Measurements from ENCODE around the gene SPSB2. TPM values are rescaled to one million over a fixed set of nuclear protein-coding genes. Genes with fewer than 3 reads are reported as not detected.

Gene SPSB2
- total and polyA plus RNA-seq, 9 of the 15 experiments (the other 6 are each of a cell fraction or from before 2014, with no cell fraction given): 0.10 to 10.6 (median 1.9) TPM

DNA sequence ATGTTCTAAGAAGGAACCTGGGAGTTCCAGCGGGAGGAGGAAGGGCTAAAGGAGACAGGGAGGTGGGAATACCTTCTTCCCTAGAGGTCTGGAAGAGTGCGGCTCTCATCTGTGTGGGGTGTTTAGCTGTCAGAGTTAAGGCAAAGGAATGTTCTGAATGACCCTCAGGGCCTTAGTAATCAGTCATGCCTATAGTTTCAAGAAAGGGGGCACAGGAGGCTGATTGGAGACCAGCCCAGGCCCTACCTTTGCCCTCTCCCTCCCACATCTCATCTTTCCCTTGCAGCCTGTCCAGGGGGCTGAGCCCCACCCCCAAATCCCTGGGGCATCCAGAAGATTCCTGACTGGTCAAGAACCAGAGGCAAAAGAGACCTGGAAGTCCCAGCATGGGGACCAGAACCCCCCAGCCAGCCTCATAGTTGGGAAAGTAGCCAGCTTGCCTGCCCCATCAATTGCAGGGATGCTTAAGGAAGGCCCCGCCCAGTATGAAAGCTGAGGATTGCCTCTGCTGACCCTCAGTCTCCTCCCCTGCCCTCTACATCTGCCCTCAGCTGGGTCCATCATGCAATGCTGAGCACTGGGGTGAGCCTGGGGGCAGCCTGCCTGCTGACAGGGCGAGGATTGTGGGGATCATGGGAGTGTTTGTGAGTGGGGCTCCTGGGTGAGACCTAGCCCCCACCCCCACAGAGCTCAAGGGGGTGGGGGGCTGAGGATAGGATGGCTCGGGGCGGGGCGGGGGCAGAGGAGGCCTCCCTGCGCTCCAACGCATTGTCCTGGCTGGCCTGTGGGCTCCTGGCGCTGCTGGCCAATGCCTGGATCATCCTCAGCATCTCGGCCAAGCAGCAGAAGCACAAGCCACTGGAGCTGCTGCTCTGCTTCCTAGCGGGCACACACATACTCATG is 49.7 kb downstream of the SPSB2 start:
- no peaks in the 10 kb centered on the region for H3K9me1 ChIP-seq (ENCODE audit: control insufficient read depth, insufficient read depth, low read length)
- in situ Hi-C loops (cut with MboI): no loop called here
- H3K9me3 ChIP-seq (replicated peaks; ENCODE audit: control insufficient read depth, insufficient read depth, low read depth, low read length): no peaks in the 10 kb centered on the region
- no peaks in the 10 kb centered on the region for H4K20me1 ChIP-seq (replicated peaks; ENCODE audit: control insufficient read depth, insufficient read depth, low read length)
- no peaks in the 10 kb centered on the region for H3K36me3 ChIP-seq (ENCODE audit: control insufficient read depth, insufficient read depth, low read length)
- FAIRE-seq: no peak
- no peak overlapping the region for H3K27ac ChIP-seq (ENCODE audit: extremely low read depth, low read depth, low read length)
- no peak overlapping the region for H3K4me2 ChIP-seq (ENCODE audit: insufficient read depth, low read length)
- peaks cover 0 to 4% of the 10 kb centered on the region in 2 experiments; a peak in 2 of 5 replicates for H3K27me3 ChIP-seq (ENCODE audit: control insufficient read depth in 2 of 2, insufficient read depth in 2 of 2, low read length in 2 of 2)
- H3K9ac ChIP-seq (ENCODE audit: insufficient read depth in 1 of 2, low read depth in 2 of 2, low read length in 2 of 2): no peak overlapping the region
- ChIA-PET CTCF (ENCODE audit: low intra/inter-chr PET ratio) (interaction anchor here (1.3 kb wide), 1 partner anchor 70 kb away, joined by 3 read pairs; no protein-coding TSS in a partner anchor), POLR2A (interaction anchor here (0.5 to 1.0 kb wide), 2 partner anchors 10 to 42 kb away, joined by 3 read pairs; no protein-coding TSS in a partner anchor)
- WGBS (ENCODE audit: insufficient coverage, low coverage, missing lambda C conversion rate): 24% methylated on average over 4 of the region's 12 CpGs
- peaks cover 5% of the 10 kb centered on the region; the same call in 2 of the 3 replicates for H3K79me2 ChIP-seq (ENCODE audit: control insufficient read depth, insufficient read depth, low read length)
- intact Hi-C loops (cut with micrococcal nuclease): loop anchor here (10.0 kb wide), 2 partner anchors 209 to 269 kb away; partner anchors contain the start of gene IFFO1
- TF ChIP-seq ZSCAN29 (IDR thresholded peaks at IDR 0.05) (no peak), GTF2E2 (tag; IDR thresholded peaks at IDR 0.05) (no peak), ILF3 (IDR thresholded peaks at IDR 0.05; ENCODE audit: borderline replicate concordance) (no peak), ZBTB11 (CRISPR knock-in tag; IDR thresholded peaks at IDR 0.05) (no peak), SRSF1 (IDR thresholded peaks at IDR 0.05; ENCODE audit: low read depth, low read length) (no peak)
- TF ChIP-seq, protein P1, sequence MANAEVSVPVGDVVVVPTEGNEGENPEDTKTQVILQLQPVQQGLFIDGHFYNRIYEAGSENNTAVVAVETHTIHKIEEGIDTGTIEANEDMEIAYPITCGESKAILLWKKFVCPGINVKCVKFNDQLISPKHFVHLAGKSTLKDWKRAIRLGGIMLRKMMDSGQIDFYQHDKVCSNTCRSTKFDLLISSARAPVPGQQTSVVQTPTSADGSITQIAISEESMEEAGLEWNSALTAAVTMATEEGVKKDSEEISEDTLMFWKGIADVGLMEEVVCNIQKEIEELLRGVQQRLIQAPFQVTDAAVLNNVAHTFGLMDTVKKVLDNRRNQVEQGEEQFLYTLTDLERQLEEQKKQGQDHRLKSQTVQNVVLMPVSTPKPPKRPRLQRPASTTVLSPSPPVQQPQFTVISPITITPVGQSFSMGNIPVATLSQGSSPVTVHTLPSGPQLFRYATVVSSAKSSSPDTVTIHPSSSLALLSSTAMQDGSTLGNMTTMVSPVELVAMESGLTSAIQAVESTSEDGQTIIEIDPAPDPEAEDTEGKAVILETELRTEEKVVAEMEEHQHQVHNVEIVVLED (CRISPR knock-in tag; IDR thresholded peaks at IDR 0.05): no peak
- peaks cover 14 to 39% of the 10 kb centered on the region in 2 experiments; a peak in 4 of 5 replicates for H3K4me1 ChIP-seq (replicated peaks in 1 of 2; ENCODE audit: control insufficient read depth in 2 of 2, insufficient read depth in 2 of 2, low read length in 2 of 2)
- H3K4me3 ChIP-seq: no peak overlapping the region
- BruUV-seq (replicated peaks): no TSS peak
- no peak for ATAC-seq
- no peak overlapping the region for H2AFZ ChIP-seq (ENCODE audit: low read depth, low read length)
- DNase-seq (ENCODE audit: extremely low read depth in 1 of 4, low spot score in 3 of 4): no peak

Measured in K562 (cell line).